Testis (tissue), 3 donors: ENCODE results near the gene RALGPS1. TPM values are rescaled to one million over a fixed set of nuclear protein-coding genes. Genes with fewer than 3 reads are reported as not detected.

Experiments
- DNase-seq: peaks from one replicate; pipeline ENCODE4 v3.0.0-alpha.2; 2019
- H3K27ac ChIP-seq, 2 donors: fragments of 200-600 bp; sonication (generic); one replicate each; pipeline ENCODE4 v1.5.1; 2019
- H3K27me3 ChIP-seq: fragments of 200-600 bp; sonication (generic); one replicate; pipeline ENCODE4 v1.5.1; 2019
- H3K36me3 ChIP-seq: fragments of 200-600 bp; sonication (generic); one replicate; pipeline ENCODE4 v1.5.1; 2017; ENCODE audit warnings: low read depth; ENCODE audit errors: missing control alignments
- H3K4me1 ChIP-seq: fragments of 200-600 bp; sonication (generic); one replicate; pipeline ENCODE4 v1.5.1; 2019
- H3K4me3 ChIP-seq, 2 donors: fragments of 200-600 bp; sonication (generic); one replicate each; pipeline ENCODE4 v1.5.1; 2017 to 2019
- H3K9me3 ChIP-seq: fragments of 200-600 bp; sonication (generic); one replicate; pipeline ENCODE4 v1.5.1; 2017
- CTCF ChIP-seq, 3 experiments: fragments of 450-650 bp in 2 of 3; fragments of 200-600 bp in 1 of 3; sonication (generic) in 1 of 3; IDR thresholded peaks; one replicate each; pipeline ENCODE4 v1.5.1; 2016 to 2019; ENCODE audit warnings: antibody characterized with exemption in 3 of 3, mild to moderate bottlenecking in 2 of 3, moderate library complexity in 1 of 3
- POLR2A ChIP-seq: fragments of 450-650 bp; IDR thresholded peaks from one replicate; pipeline ENCODE4 v1.6.1; 2017; ENCODE audit warnings: antibody characterized with exemption, mild to moderate bottlenecking, moderate library complexity
- WGBS, 2 donors: methylation state at CpG; one replicate each; pipeline ENCODE4 v1.1.5; 2018; 5-methylcytosine and 5-hydroxymethylcytosine counted together
- intact Hi-C: fragments of 100-400 bp; cut with DNase I; formaldehyde crosslinking; loops from one replicate; pipeline ENCODE4 v1.15.1; 2023; ENCODE audit warnings: low total_unique reads
- polyA plus RNA-seq: library from polyadenylated mRNA; stranded (reverse); fragments of 350-450 nt; fragmentation: Illumina TruSeq; extraction: RNeasy Lipid Tissue Mini Kit (QIAGEN cat#74804); gene quantifications from one replicate; pipeline ENCODE4 v1.2.3, GENCODE V29; 2014; ENCODE audit warnings: low read depth, low replicate concordance; ENCODE audit not compliant: insufficient read depth
- total RNA-seq, 2 donors: library from RNA; depleted of rRNA; stranded (reverse); fragments of >200 nt; gene quantifications; one replicate each; pipeline ENCODE4 v1.2.3, GENCODE V29; 2016

Gene RALGPS1
- total and polyA plus RNA-seq, 3 donors from 2014 or later: 35.9 to 48.6 (median 36.9) TPM

GRCh38 chr9:127056446-127056845 lies 141.9 kb downstream of the RALGPS1 start:
- Histone ChIP-seq H3K9me3 (no peaks in the 10 kb centered on the region), H3K4me3 (no peak overlapping the region), H3K36me3 (no peaks in the 10 kb centered on the region), H3K27me3 (no peaks in the 10 kb centered on the region), H3K4me1 (peaks cover 18% of the 10 kb centered on the region), H3K27ac (no peak overlapping the region)
- intact Hi-C loops: no loop called here
- TF ChIP-seq POLR2A: no peak
- WGBS, 2 donors: 87 to 88% methylated on average over 3 of the region's 3 CpGs
- no peak for DNase-seq

- TF ChIP-seq CTCF (IDR thresholded peaks at IDR 0.05) (no peak), POLR2A (no peak)
- no peaks in the 10 kb centered on the region for H3K27me3 ChIP-seq
- intact Hi-C loops: no loop called here
- H3K27ac ChIP-seq: no peak overlapping the region
- DNase-seq: no peak
- H3K4me3 ChIP-seq: no peak overlapping the region
- 78 to 80% methylated on average over 7 of the region's 7 CpGs for WGBS, 2 donors
- H3K36me3 ChIP-seq: no peaks in the 10 kb centered on the region
- H3K9me3 ChIP-seq: no peaks in the 10 kb centered on the region
- H3K4me1 ChIP-seq: peaks cover 8% of the 10 kb centered on the region
These were observed 143.5 kb downstream of the RALGPS1 start for GRCh38 chr9:127058011-127058644.

GRCh38 chr9:127058645-127059021 lies 144.1 kb downstream of the RALGPS1 start:
- TF ChIP-seq CTCF (IDR thresholded peaks at IDR 0.05) (no peak), POLR2A (no peak)
- Histone ChIP-seq H3K27ac (no peak overlapping the region), H3K4me1 (peaks cover 8% of the 10 kb centered on the region), H3K4me3 (no peak overlapping the region), H3K36me3 (no peaks in the 10 kb centered on the region), H3K27me3 (no peaks in the 10 kb centered on the region), H3K9me3 (no peaks in the 10 kb centered on the region)
- intact Hi-C loops: no loop called here
- WGBS, 2 donors: 88 to 92% methylated on average over 4 of the region's 4 CpGs
- DNase-seq: no peak

- H3K36me3 ChIP-seq: no peaks in the 10 kb centered on the region
- no peak for TF ChIP-seq POLR2A
- TF ChIP-seq CTCF (IDR thresholded peaks at IDR 0.05): no peak
- 90 to 95% methylated on average over 2 of the region's 2 CpGs for WGBS, 2 donors
- intact Hi-C loops: no loop called here
- no peaks in the 10 kb centered on the region for H3K27me3 ChIP-seq
- DNase-seq: no peak
- peaks cover 8% of the 10 kb centered on the region for H3K4me1 ChIP-seq
- no peak overlapping the region for H3K4me3 ChIP-seq
- no peak overlapping the region for H3K27ac ChIP-seq
- H3K9me3 ChIP-seq: no peaks in the 10 kb centered on the region
These were observed 144.4 kb downstream of the RALGPS1 start for GRCh38 chr9:127059030-127059429.

- no peaks in the 10 kb centered on the region for H3K9me3 ChIP-seq
- TF ChIP-seq POLR2A (no peak), CTCF (IDR thresholded peaks at IDR 0.05) (no peak)
- no peaks in the 10 kb centered on the region for H3K36me3 ChIP-seq
- H3K27ac ChIP-seq: no peak overlapping the region
- H3K4me1 ChIP-seq: peaks cover 5% of the 10 kb centered on the region
- no peak for DNase-seq
- H3K27me3 ChIP-seq: no peaks in the 10 kb centered on the region
- intact Hi-C loops: no loop called here
- no peak overlapping the region for H3K4me3 ChIP-seq
- 77 to 82% methylated on average over 4 of the region's 4 CpGs for WGBS, 2 donors
These were observed 145.3 kb downstream of the RALGPS1 start for GRCh38 chr9:127059765-127060361.
